ENCODE results near the gene PCDHB9.
"Not testable (repeated sequence)": the region's sequence is repeated elsewhere in the genome, so short reads cannot be mapped to it uniquely, and the experiment has no call there.

Gene PCDHB9

GRCh38 chr5:141186897-141187512 is at the start of gene PCDHB9:
Gene PCDHB9 (plus strand): TSS chr5:141187161. CDS start chr5:141187319, 158 bp downstream.
- no peak for DNase-seq

GRCh38 chr5:141137346-141137745 is 49.6 kb upstream of the PCDHB9 start:
- not testable (repeated sequence) for DNase-seq

GRCh38 chr5:141149812-141150211 is 37.1 kb upstream of the PCDHB9 start, which contains the start of gene PCDHB6:
Gene PCDHB6 (plus strand): TSS chr5:141150057. CDS start chr5:141150258, 201 bp downstream.
- no peak for DNase-seq

GRCh38 chr5:141150224-141150992 is 36.6 kb upstream of the PCDHB9 start:
- no peak for DNase-seq

GRCh38 chr5:141150993-141151325 is 36.0 kb upstream of the PCDHB9 start:
- no peak for DNase-seq

GRCh38 chr5:141151632-141152031 is 35.3 kb upstream of the PCDHB9 start:
- not testable (repeated sequence) for DNase-seq

GRCh38 chr5:141152096-141152495 is 34.9 kb upstream of the PCDHB9 start:
- not testable (repeated sequence) for DNase-seq

GRCh38 chr5:141155540-141156374 is 31.2 kb upstream of the PCDHB9 start:
- DNase-seq = no peak

- DNase-seq = not testable (repeated sequence)
Measured at GRCh38 chr5:141157356-141157755, 29.6 kb upstream of the PCDHB9 start.

GRCh38 chr5:141157901-141158300 is 29.1 kb upstream of the PCDHB9 start:
- not testable (repeated sequence) for DNase-seq

- no peak for DNase-seq
Measured at GRCh38 chr5:141172381-141173204, 14.4 kb upstream of the PCDHB9 start, which contains the start of gene PCDHB7. Gene PCDHB7 (plus strand): TSS chr5:141172644. CDS start chr5:141172836, 192 bp downstream.

- DNase-seq = not testable (repeated sequence)
Measured at GRCh38 chr5:141174291-141175104, 12.5 kb upstream of the PCDHB9 start.

- DNase-seq = no peak
Measured at GRCh38 chr5:141175933-141176332, 11.0 kb upstream of the PCDHB9 start.

GRCh38 chr5:141177577-141178191 is 9.3 kb upstream of the PCDHB9 start, which contains the start of gene PCDHB8:
Gene PCDHB8 (plus strand): TSS chr5:141177790. CDS start chr5:141178035, 245 bp downstream.
- DNase-seq = not testable (repeated sequence)

- not testable (repeated sequence) for DNase-seq
Measured at GRCh38 chr5:141179371-141179770, 7.6 kb upstream of the PCDHB9 start.

- not testable (repeated sequence) for DNase-seq
Measured at GRCh38 chr5:141179876-141180275, 7.1 kb upstream of the PCDHB9 start.

GRCh38 chr5:141180313-141180712 is 6.6 kb upstream of the PCDHB9 start:
- DNase-seq = no peak

- peak; percentile 59 for DNase-seq
Measured at GRCh38 chr5:141182248-141182647, 4.7 kb upstream of the PCDHB9 start, which contains the start of gene PCDHB16. Gene PCDHB16 (plus strand): TSS chr5:141182387. CDS start chr5:141182560, 173 bp downstream.

- not testable (repeated sequence) for DNase-seq
Measured at GRCh38 chr5:141184117-141184855, 2.7 kb upstream of the PCDHB9 start.

- DNase-seq = not testable (repeated sequence)
Measured at GRCh38 chr5:141188682-141189081, 1.7 kb downstream of the PCDHB9 start.
